Measurements from ENCODE around the gene MRRF.

The MRRF gene

DNA sequence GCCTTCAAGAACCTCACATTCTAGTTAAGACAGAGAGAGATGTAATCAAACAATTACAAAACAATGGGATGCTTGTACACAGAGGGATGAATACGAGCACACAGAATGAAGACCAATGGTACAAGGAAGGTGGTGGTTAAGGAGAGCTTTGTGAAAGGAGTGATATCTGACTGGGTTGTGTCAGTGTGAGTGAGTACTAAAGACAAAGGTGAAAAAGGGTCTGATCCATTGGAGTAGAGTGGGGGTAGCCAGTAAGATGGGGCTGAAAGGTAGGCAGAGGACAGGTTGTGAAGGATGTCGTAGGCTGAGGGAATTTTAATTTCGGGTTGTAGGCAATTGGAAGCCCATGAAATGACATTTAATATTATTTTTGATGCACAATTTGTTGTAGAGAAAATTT is 9.9 kb upstream of the MRRF start:
- TF ChIP-seq SPI1 (IDR thresholded peaks at IDR 0.05; ENCODE audit: borderline replicate concordance, low read depth) (no peak), CTCF (IDR thresholded peaks at IDR 0.05; ENCODE audit: insufficient read depth, low read length) (no peak), GABPA (IDR thresholded peaks at IDR 0.05; ENCODE audit: low read depth) (no peak), POLR2AphosphoS5 (IDR thresholded peaks at IDR 0.05; ENCODE audit: low read depth) (no peak)
- TF ChIP-seq, protein P1, sequence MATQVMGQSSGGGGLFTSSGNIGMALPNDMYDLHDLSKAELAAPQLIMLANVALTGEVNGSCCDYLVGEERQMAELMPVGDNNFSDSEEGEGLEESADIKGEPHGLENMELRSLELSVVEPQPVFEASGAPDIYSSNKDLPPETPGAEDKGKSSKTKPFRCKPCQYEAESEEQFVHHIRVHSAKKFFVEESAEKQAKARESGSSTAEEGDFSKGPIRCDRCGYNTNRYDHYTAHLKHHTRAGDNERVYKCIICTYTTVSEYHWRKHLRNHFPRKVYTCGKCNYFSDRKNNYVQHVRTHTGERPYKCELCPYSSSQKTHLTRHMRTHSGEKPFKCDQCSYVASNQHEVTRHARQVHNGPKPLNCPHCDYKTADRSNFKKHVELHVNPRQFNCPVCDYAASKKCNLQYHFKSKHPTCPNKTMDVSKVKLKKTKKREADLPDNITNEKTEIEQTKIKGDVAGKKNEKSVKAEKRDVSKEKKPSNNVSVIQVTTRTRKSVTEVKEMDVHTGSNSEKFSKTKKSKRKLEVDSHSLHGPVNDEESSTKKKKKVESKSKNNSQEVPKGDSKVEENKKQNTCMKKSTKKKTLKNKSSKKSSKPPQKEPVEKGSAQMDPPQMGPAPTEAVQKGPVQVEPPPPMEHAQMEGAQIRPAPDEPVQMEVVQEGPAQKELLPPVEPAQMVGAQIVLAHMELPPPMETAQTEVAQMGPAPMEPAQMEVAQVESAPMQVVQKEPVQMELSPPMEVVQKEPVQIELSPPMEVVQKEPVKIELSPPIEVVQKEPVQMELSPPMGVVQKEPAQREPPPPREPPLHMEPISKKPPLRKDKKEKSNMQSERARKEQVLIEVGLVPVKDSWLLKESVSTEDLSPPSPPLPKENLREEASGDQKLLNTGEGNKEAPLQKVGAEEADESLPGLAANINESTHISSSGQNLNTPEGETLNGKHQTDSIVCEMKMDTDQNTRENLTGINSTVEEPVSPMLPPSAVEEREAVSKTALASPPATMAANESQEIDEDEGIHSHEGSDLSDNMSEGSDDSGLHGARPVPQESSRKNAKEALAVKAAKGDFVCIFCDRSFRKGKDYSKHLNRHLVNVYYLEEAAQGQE (IDR thresholded peaks at IDR 0.05; ENCODE audit: insufficient replicate concordance, low read depth) = no peak
- Histone ChIP-seq H3K4me3 (replicated peaks; ENCODE audit: insufficient read depth, low read length) (no peak overlapping the region), H3K27ac (replicated peaks) (no peak overlapping the region), H3K27me3 (ENCODE audit: insufficient read depth, poor library complexity, severe bottlenecking) (no peaks in the 10 kb centered on the region)
- DNase-seq (ENCODE audit: low read depth in 1 of 2, low spot score in 1 of 2) = no peak

DNA sequence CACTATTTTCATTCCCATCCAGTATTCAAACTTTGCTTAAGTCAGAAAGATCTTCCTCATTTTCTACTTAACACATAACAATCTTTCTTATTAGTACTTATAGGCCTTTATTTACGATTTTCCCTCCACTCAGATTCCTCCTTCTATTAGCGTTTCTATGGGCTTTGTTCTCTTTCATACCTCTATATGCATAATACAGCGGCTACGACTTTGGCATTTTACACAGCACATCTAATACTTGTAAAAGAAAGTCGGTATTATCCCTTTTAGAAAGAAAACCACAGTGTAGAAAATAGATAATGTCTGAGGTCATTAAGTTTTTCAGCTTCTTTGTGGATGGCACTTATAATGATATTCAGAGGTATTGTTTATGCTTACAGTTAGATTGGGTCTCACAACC is 8.5 kb upstream of the MRRF start:
- no peak overlapping the region for H3K27ac ChIP-seq (replicated peaks)
- no peak overlapping the region for H3K4me3 ChIP-seq (replicated peaks; ENCODE audit: insufficient read depth, low read length)
- DNase-seq (ENCODE audit: low read depth in 1 of 2, low spot score in 1 of 2) = no peak
- H3K27me3 ChIP-seq (ENCODE audit: insufficient read depth, poor library complexity, severe bottlenecking) = no peaks in the 10 kb centered on the region
- TF ChIP-seq, protein P1 (IDR thresholded peaks at IDR 0.05; ENCODE audit: insufficient replicate concordance, low read depth) = no peak
- TF ChIP-seq POLR2AphosphoS5 (IDR thresholded peaks at IDR 0.05; ENCODE audit: low read depth) (no peak), GABPA (IDR thresholded peaks at IDR 0.05; ENCODE audit: low read depth) (no peak), CTCF (IDR thresholded peaks at IDR 0.05; ENCODE audit: insufficient read depth, low read length) (no peak), SPI1 (IDR thresholded peaks at IDR 0.05; ENCODE audit: borderline replicate concordance, low read depth) (no peak)

- Histone ChIP-seq H3K4me3 (replicated peaks; ENCODE audit: insufficient read depth, low read length) (no peak overlapping the region), H3K27me3 (ENCODE audit: insufficient read depth, poor library complexity, severe bottlenecking) (no peaks in the 10 kb centered on the region), H3K27ac (replicated peaks) (no peak overlapping the region)
- no peak for DNase-seq (ENCODE audit: low read depth in 1 of 2, low spot score in 1 of 2)
- TF ChIP-seq SPI1 (IDR thresholded peaks at IDR 0.05; ENCODE audit: borderline replicate concordance, low read depth) = no peak
- TF ChIP-seq GABPA (IDR thresholded peaks at IDR 0.05; ENCODE audit: low read depth) = no peak
- no peak for TF ChIP-seq POLR2AphosphoS5 (IDR thresholded peaks at IDR 0.05; ENCODE audit: low read depth)
- TF ChIP-seq, protein P1 (IDR thresholded peaks at IDR 0.05; ENCODE audit: insufficient replicate concordance, low read depth) = no peak
- no peak for TF ChIP-seq CTCF (IDR thresholded peaks at IDR 0.05; ENCODE audit: insufficient read depth, low read length)
Measured at GRCh38 chr9:122258886-122259415, 5.7 kb upstream of the MRRF start.
